ENCODE results near the gene COL17A1. TPM values are rescaled to one million over a fixed set of nuclear protein-coding genes. Genes with fewer than 3 reads are reported as not detected.

Gene COL17A1
- total RNA-seq, 2 donors from 2014 or later, result 1.1 to 2.3 TPM

GRCh38 chr10:104059364-104059763, 26.3 kb downstream of the COL17A1 start:
- H3K27me3 Mint-ChIP-seq (ENCODE audit: insufficient read depth), result no peaks in the 10 kb centered on the region
- H3K36me3 Mint-ChIP-seq (ENCODE audit: low read depth), result no peaks in the 10 kb centered on the region
- Histone ChIP-seq H3K36me3 (ENCODE audit: control insufficient read depth, insufficient read depth, low read length) (no peaks in the 10 kb centered on the region), H3K27me3 (ENCODE audit: control insufficient read depth, insufficient read depth, low read length, poor library complexity, severe bottlenecking) (no peaks in the 10 kb centered on the region), H3K4me1 (ENCODE audit: control insufficient read depth, insufficient read depth, low read length) (peaks cover 3% of the 10 kb centered on the region), H3K9me3 (ENCODE audit: control insufficient read depth, low read length) (no peaks in the 10 kb centered on the region), H3K9ac (ENCODE audit: extremely low read depth, low read length, poor library complexity, severe bottlenecking) (no peak overlapping the region), H3K4me3 (ENCODE audit: low read length) (no peak overlapping the region), H3K27ac (ENCODE audit: low read depth, low read length) (no peak overlapping the region)
- no peak overlapping the region for H3K4me3 Mint-ChIP-seq
- no peaks in the 10 kb centered on the region for H3K9me3 Mint-ChIP-seq
- 65 to 77% methylated on average over 4 of the region's 4 CpGs for WGBS, 2 experiments (ENCODE audit: insufficient coverage in 1 of 2, insufficient read length in 1 of 2)
- peak overlapping the region; percentile 20 for H3K27ac Mint-ChIP-seq
- DNase-seq, result peak; percentile 73
- TF ChIP-seq CTCF (conservative IDR thresholded peaks at IDR 0.05), result no peak
- H3K4me1 Mint-ChIP-seq, result peaks cover 51% of the 10 kb centered on the region

GRCh38 chr10:104057717-104058116, 28.0 kb downstream of the COL17A1 start:
- no peaks in the 10 kb centered on the region for H3K36me3 Mint-ChIP-seq (ENCODE audit: low read depth)
- peak; percentile 85 for DNase-seq
- peaks cover 47% of the 10 kb centered on the region for H3K4me1 Mint-ChIP-seq
- H3K27ac ChIP-seq (ENCODE audit: low read depth, low read length), result no peak overlapping the region
- no peaks in the 10 kb centered on the region for H3K9me3 Mint-ChIP-seq
- no peaks in the 10 kb centered on the region for H3K27me3 ChIP-seq (ENCODE audit: control insufficient read depth, insufficient read depth, low read length, poor library complexity, severe bottlenecking)
- H3K4me3 ChIP-seq (ENCODE audit: low read length), result no peak overlapping the region
- H3K9me3 ChIP-seq (ENCODE audit: control insufficient read depth, low read length), result no peaks in the 10 kb centered on the region
- no peak overlapping the region for H3K9ac ChIP-seq (ENCODE audit: extremely low read depth, low read length, poor library complexity, severe bottlenecking)
- no peaks in the 10 kb centered on the region for H3K36me3 ChIP-seq (ENCODE audit: control insufficient read depth, insufficient read depth, low read length)
- peak overlapping the region; percentile 87 for H3K27ac Mint-ChIP-seq
- H3K4me1 ChIP-seq (ENCODE audit: control insufficient read depth, insufficient read depth, low read length), result peaks cover 3% of the 10 kb centered on the region
- TF ChIP-seq CTCF (conservative IDR thresholded peaks at IDR 0.05), result no peak
- WGBS, 2 experiments (ENCODE audit: insufficient coverage in 1 of 2, insufficient read length in 1 of 2), result 43 to 56% methylated on average over 5 to 6 of the region's 6 CpGs
- no peak overlapping the region for H3K4me3 Mint-ChIP-seq
- H3K27me3 Mint-ChIP-seq (ENCODE audit: insufficient read depth), result no peaks in the 10 kb centered on the region

GRCh38 chr10:104056619-104057273, 28.9 kb downstream of the COL17A1 start:
- TF ChIP-seq CTCF (conservative IDR thresholded peaks at IDR 0.05), result peak; percentile 47
- no peak overlapping the region for H3K27ac ChIP-seq (ENCODE audit: low read depth, low read length)
- no peak overlapping the region for H3K4me3 Mint-ChIP-seq

More at GRCh38 chr10:104056619-104057273, 28.9 kb downstream of the COL17A1 start:
- no peaks in the 10 kb centered on the region for H3K9me3 Mint-ChIP-seq
- DNase-seq, result peak; percentile 70
- peak overlapping the region; percentile 87 for H3K27ac Mint-ChIP-seq
- Histone ChIP-seq H3K9me3 (ENCODE audit: control insufficient read depth, low read length) (no peaks in the 10 kb centered on the region), H3K4me3 (ENCODE audit: low read length) (no peak overlapping the region), H3K4me1 (ENCODE audit: control insufficient read depth, insufficient read depth, low read length) (peaks cover 3% of the 10 kb centered on the region), H3K9ac (ENCODE audit: extremely low read depth, low read length, poor library complexity, severe bottlenecking) (no peak overlapping the region), H3K27me3 (ENCODE audit: control insufficient read depth, insufficient read depth, low read length, poor library complexity, severe bottlenecking) (no peaks in the 10 kb centered on the region), H3K36me3 (ENCODE audit: control insufficient read depth, insufficient read depth, low read length) (no peaks in the 10 kb centered on the region)
- WGBS, 2 experiments (ENCODE audit: insufficient coverage in 1 of 2, insufficient read length in 1 of 2), result 83 to 89% methylated on average over 3 to 14 of the region's 14 CpGs
- no peaks in the 10 kb centered on the region for H3K36me3 Mint-ChIP-seq (ENCODE audit: low read depth)
- H3K4me1 Mint-ChIP-seq, result peaks cover 41% of the 10 kb centered on the region
- no peaks in the 10 kb centered on the region for H3K27me3 Mint-ChIP-seq (ENCODE audit: insufficient read depth)

Data from endodermal cell (in vitro differentiated cells).